ENCODE data around the gene POP7.

DNA sequence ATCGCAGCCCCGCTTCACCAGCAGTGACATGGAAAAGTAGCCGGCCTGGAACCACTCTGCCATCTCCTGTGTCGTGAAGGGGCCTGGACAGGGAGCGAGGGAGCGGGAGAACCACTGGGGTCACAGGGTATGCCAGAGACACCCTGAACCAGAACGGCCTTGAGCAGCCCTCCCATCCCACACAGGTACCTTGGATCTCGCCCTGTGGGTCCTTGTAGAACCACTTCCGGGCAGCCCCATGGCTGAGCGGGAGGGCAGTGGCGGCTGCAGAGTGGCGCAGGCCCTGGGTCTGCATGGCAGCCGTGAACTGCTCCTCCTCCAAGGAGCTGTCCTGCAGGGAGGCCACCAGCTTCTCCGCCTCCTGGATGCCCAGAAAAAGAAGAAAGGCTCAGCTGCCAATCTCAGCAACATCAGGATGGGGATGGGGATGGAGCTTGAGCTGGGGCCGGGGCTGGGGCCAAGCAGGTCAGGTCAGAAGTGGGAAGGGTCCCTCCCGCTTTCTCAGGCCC, 21.3 kb upstream of the POP7 start:
- no peak for TF ChIP-seq POLR2AphosphoS5 (IDR thresholded peaks at IDR 0.05)
- no peak for TF ChIP-seq POLR2A (IDR thresholded peaks at IDR 0.05)
